Lung (tissue), 12 donors: ENCODE measurements around the gene TRABD2A. TPM values are rescaled to one million over a fixed set of nuclear protein-coding genes. Genes with fewer than 3 reads are reported as not detected.
A peak's percentile ranks its signal among the peaks of the same experiment; 100 is the strongest.

Source experiments
- ATAC-seq: fragments of 200-7000 bp; cut with Tn5 transposase; one replicate; pipeline ENCODE4 v1.9.1; 2020; ENCODE audit warnings: moderate number of reproducible peaks; ENCODE audit not compliant: insufficient read depth, low FRiP score
- DNase-seq, 3 donors: peaks; one replicate each; pipeline ENCODE4 v3.0.0-alpha.2; 2013 to 2017
- H3K27ac ChIP-seq, 2 donors: one replicate each; pipeline ENCODE4 v1.5.1; 2013; ENCODE audit warnings: mild to moderate bottlenecking in 2 of 2, moderate library complexity in 2 of 2, control low read depth in 1 of 2, inconsistent platforms in 1 of 2, low read depth in 1 of 2, low read length in 1 of 2
- H3K27me3 ChIP-seq, 3 donors: one replicate each; pipeline ENCODE4 v1.5.1; 2013; ENCODE audit warnings: low read length in 2 of 3; ENCODE audit not compliant: control insufficient read depth in 3 of 3, insufficient read depth in 3 of 3
- H3K36me3 ChIP-seq, 4 donors: one replicate each; pipeline ENCODE4 v1.5.1; 2013; ENCODE audit warnings: low read length in 4 of 4, mild to moderate bottlenecking in 1 of 4, moderate library complexity in 1 of 4; ENCODE audit not compliant: control insufficient read depth in 4 of 4, insufficient read depth in 4 of 4
- H3K4me1 ChIP-seq, 5 donors: one replicate each; pipeline ENCODE4 v1.5.1; 2013; ENCODE audit warnings: low read length in 5 of 5, mild to moderate bottlenecking in 2 of 5, moderate library complexity in 1 of 5; ENCODE audit not compliant: control insufficient read depth in 5 of 5, insufficient read depth in 5 of 5
- H3K4me3 ChIP-seq: one replicate; pipeline ENCODE4 v1.5.1; 2013; ENCODE audit warnings: mild to moderate bottlenecking, control low read depth, moderate library complexity
- H3K9ac ChIP-seq, 2 donors: one replicate each; pipeline ENCODE4 v1.5.1; 2013; ENCODE audit warnings: low read length in 2 of 2, control low read depth in 1 of 2; ENCODE audit not compliant: insufficient read depth in 1 of 2
- H3K9me3 ChIP-seq, 4 donors: one replicate each; pipeline ENCODE4 v1.5.1; 2013; ENCODE audit warnings: low read length in 3 of 4, mild to moderate bottlenecking in 1 of 4, moderate library complexity in 1 of 4; ENCODE audit not compliant: control insufficient read depth in 4 of 4, insufficient read depth in 3 of 4
- CTCF ChIP-seq: IDR thresholded peaks from 2 replicates; pipeline ENCODE4 v1.5.1; 2012; ENCODE audit warnings: mild to moderate bottlenecking; ENCODE audit errors: control extremely low read depth, extremely low read depth
- WGBS, 2 donors: extraction: QIAGEN DNeasy Blood & Tissue Kit; methylation state at CpG; one replicate each; pipeline ENCODE4 v1.1.7; 2013; 5-methylcytosine and 5-hydroxymethylcytosine counted together
- polyA plus RNA-seq, 2 donors: library from polyadenylated mRNA; stranded (reverse); fragments of 200-250 nt; gene quantifications; one replicate each; pipeline ENCODE4 v1.2.1, GENCODE V29; 2013
- total RNA-seq, 2 donors: library from RNA; depleted of rRNA in 1 of 2; stranded (reverse); fragments of >200 nt in 1 of 2; gene quantifications; one replicate each; pipeline ENCODE4 v1.2.1, GENCODE V29; 2014 to 2021
- donor health status: control.
- donor health status: control.
- donor health status: Bipolar disorder and iron deficiency.
- donor health status: healthy.
- donor health status: DM: yes; HTN: yes; CAD: no.

Gene TRABD2A
- total and polyA plus RNA-seq, 4 donors, result 1.9 to 3.1 (median 2.3) TPM

- Histone ChIP-seq H3K4me3 (no peak overlapping the region), H3K4me1 (no peaks in the 10 kb centered on the region), H3K27ac (no peak overlapping the region), H3K9me3 (peaks cover 0 to 3% (median 0%) of the 10 kb centered on the region in 4 donors), H3K36me3 (no peaks in the 10 kb centered on the region), H3K9ac (no peak overlapping the region), H3K27me3 (no peaks in the 10 kb centered on the region)
- TF ChIP-seq CTCF, result no peak
- DNase-seq, result peak in 1 of 3 donors; percentile 11
- ATAC-seq, result peak; percentile 60
- WGBS, 2 donors, result 47 to 56% methylated on average over 11 of the region's 11 CpGs
Observed at GRCh38 chr2:84830095-84830494, 50.8 kb downstream of the TRABD2A start.

GRCh38 chr2:84829693-84830092, 51.2 kb downstream of the TRABD2A start:
- DNase-seq (no peak), ATAC-seq (no peak)
- Histone ChIP-seq H3K4me3 (no peak overlapping the region), H3K27me3 (no peaks in the 10 kb centered on the region), H3K9ac (no peak overlapping the region), H3K36me3 (no peaks in the 10 kb centered on the region), H3K4me1 (no peaks in the 10 kb centered on the region), H3K9me3 (peaks cover 0 to 1% (median 0%) of the 10 kb centered on the region in 4 donors), H3K27ac (no peak overlapping the region)
- TF ChIP-seq CTCF, result no peak
- WGBS, 2 donors, result 64 to 79% methylated on average over 2 of the region's 2 CpGs

GRCh38 chr2:84827978-84828575, 52.8 kb downstream of the TRABD2A start:
- H3K9me3 ChIP-seq, result peaks cover 0 to 2% (median 0%) of the 10 kb centered on the region in 4 donors
- ATAC-seq (no peak), DNase-seq (no peak)
- H3K27ac ChIP-seq, result no peak overlapping the region
- no peak overlapping the region for H3K4me3 ChIP-seq
- H3K36me3 ChIP-seq, result no peaks in the 10 kb centered on the region
- TF ChIP-seq CTCF, result no peak
- 63 to 85% methylated on average over 2 of the region's 2 CpGs for whole genome bisulfite sequencing, 2 donors
- no peaks in the 10 kb centered on the region for H3K4me1 ChIP-seq
- no peak overlapping the region for H3K9ac ChIP-seq
- no peaks in the 10 kb centered on the region for H3K27me3 ChIP-seq

- no peak for TF ChIP-seq CTCF
- ATAC-seq (no peak), DNase-seq (no peak)
- Histone ChIP-seq H3K27me3 (no peaks in the 10 kb centered on the region), H3K27ac (no peak overlapping the region), H3K36me3 (no peaks in the 10 kb centered on the region), H3K4me3 (no peak overlapping the region), H3K4me1 (peaks cover 0 to 4% (median 0%) of the 10 kb centered on the region in 5 donors), H3K9ac (no peak overlapping the region), H3K9me3 (peaks cover 0 to 2% (median 0%) of the 10 kb centered on the region in 4 donors)
- WGBS, 2 donors, result 96 to 98% methylated on average over 21 of the region's 21 CpGs
Observed at GRCh38 chr2:84823788-84824187, 57.1 kb downstream of the TRABD2A start.
